ENCODE measurements around the gene STK11IP. TPM values are rescaled to one million over a fixed set of nuclear protein-coding genes. Genes with fewer than 3 reads are reported as not detected.

Gene STK11IP
- total and polyA plus RNA-seq, 10 of the 15 experiments (the other 5 are each of a cell fraction or from before 2014, with no cell fraction given) = 0.42 to 24.0 (median 11.4) TPM

GRCh38 chr2:219622472-219622871 is 24.8 kb downstream of the STK11IP start:
- Histone ChIP-seq H3K36me3 (ENCODE audit: control insufficient read depth in 2 of 2, insufficient read depth in 2 of 2, low read length in 1 of 2) (no peaks in the 10 kb centered on the region), H3K27ac (ENCODE audit: control insufficient read depth, insufficient read depth) (no peak overlapping the region), H2AFZ (ENCODE audit: control insufficient read depth, low read depth, low read length) (no peak overlapping the region), H3K4me3 (no peak overlapping the region), H3K27me3 (replicated peaks in 1 of 2; ENCODE audit: control insufficient read depth in 2 of 2, insufficient read depth in 2 of 2, low read length in 1 of 2) (peaks cover 4 to 6% of the 10 kb centered on the region in 2 experiments), H4K20me1 (ENCODE audit: control insufficient read depth, insufficient read depth) (no peaks in the 10 kb centered on the region; the same call in 1 of the 2 replicates), H3K9me3 (replicated peaks; ENCODE audit: control insufficient read depth, insufficient read depth, low read length) (no peaks in the 10 kb centered on the region; the same call in 2 of the 3 replicates), H3K79me2 (ENCODE audit: control insufficient read depth, insufficient read depth, low read length) (no peaks in the 10 kb centered on the region), H3K4me1 (ENCODE audit: control insufficient read depth, insufficient read depth, low read length) (no peaks in the 10 kb centered on the region), H3K9ac (ENCODE audit: control insufficient read depth, insufficient read depth, low read length) (no peak overlapping the region), H3K4me2 (ENCODE audit: control insufficient read depth, insufficient read depth) (no peak overlapping the region)
- intact Hi-C loops (cut with micrococcal nuclease; ENCODE audit: unreplicated experiment) = no loop called here
- DNase-seq (ENCODE audit: low read depth, low spot score) (no peak), FAIRE-seq (no peak), ATAC-seq (no peak)
- ChIA-PET SMC1A (ENCODE audit: uncharacterized antibody, unreplicated experiment) (no interaction called here), POLR2A (no interaction called here), RAD21 (ENCODE audit: unreplicated experiment) (no interaction called here), CTCF (no interaction called here)
- WGBS (ENCODE audit: insufficient coverage, insufficient replicate concordance, low lambda C conversion rate, missing lambda C conversion rate) = 62% methylated on average over 2 of the region's 2 CpGs
- in situ Hi-C loops (cut with MboI) = no loop called here
- no peak for TF ChIP-seq NBN (IDR thresholded peaks at IDR 0.05)
- TF ChIP-seq ZBTB4 (CRISPR knock-in tag; IDR thresholded peaks at IDR 0.05) = no peak
- no peak for TF ChIP-seq ZNF274 (IDR thresholded peaks at IDR 0.05; ENCODE audit: insufficient read depth, insufficient read length)
- BruUV-seq (replicated peaks) = no TSS peak

- intact Hi-C loops (cut with micrococcal nuclease; ENCODE audit: unreplicated experiment) (no loop called here), in situ Hi-C loops (cut with MboI) (no loop called here)
- WGBS (ENCODE audit: insufficient coverage, insufficient replicate concordance, low lambda C conversion rate, missing lambda C conversion rate) = 10% methylated on average over 6 of the region's 6 CpGs
- POLR2A ChIA-PET = no interaction called here
- FAIRE-seq (no peak), DNase-seq (ENCODE audit: low read depth, low spot score) (no peak), ATAC-seq (no peak)
- H3K79me2 ChIP-seq (ENCODE audit: control insufficient read depth, insufficient read depth, low read length) = no peaks in the 10 kb centered on the region
- no peak overlapping the region for H3K4me2 ChIP-seq (ENCODE audit: control insufficient read depth, insufficient read depth)
- RAD21 ChIA-PET (ENCODE audit: unreplicated experiment) = interaction anchor here (1.2 kb wide), 1 partner anchor 65 kb away, joined by 3 read pairs; no protein-coding TSS in a partner anchor
- H2AFZ ChIP-seq (ENCODE audit: control insufficient read depth, low read depth, low read length) = no peak overlapping the region
- no peak overlapping the region for H3K27ac ChIP-seq (ENCODE audit: control insufficient read depth, insufficient read depth)
- H3K36me3 ChIP-seq (ENCODE audit: control insufficient read depth in 2 of 2, insufficient read depth in 2 of 2, low read length in 1 of 2) = no peaks in the 10 kb centered on the region
- no TSS peak for BruUV-seq (replicated peaks)
- H3K9me3 ChIP-seq (replicated peaks; ENCODE audit: control insufficient read depth, insufficient read depth, low read length) = no peaks in the 10 kb centered on the region; the same call in 2 of the 3 replicates
- no peak overlapping the region for H3K9ac ChIP-seq (ENCODE audit: control insufficient read depth, insufficient read depth, low read length)
- SMC1A ChIA-PET (ENCODE audit: uncharacterized antibody, unreplicated experiment) = no interaction called here
- CTCF ChIA-PET = no interaction called here
- no peak overlapping the region for H3K4me3 ChIP-seq
- H4K20me1 ChIP-seq (ENCODE audit: control insufficient read depth, insufficient read depth) = no peaks in the 10 kb centered on the region; the same call in 1 of the 2 replicates
- H3K27me3 ChIP-seq (replicated peaks in 1 of 2; ENCODE audit: control insufficient read depth in 2 of 2, insufficient read depth in 2 of 2, low read length in 1 of 2) = peaks cover 4 to 6% of the 10 kb centered on the region in 2 experiments
- TF ChIP-seq BRCA1 (IDR thresholded peaks at IDR 0.05; ENCODE audit: low read depth, low read length) (no peak), MAX (IDR thresholded peaks at IDR 0.05; ENCODE audit: low read depth, low read length) (no peak), ESRRA (IDR thresholded peaks at IDR 0.05; ENCODE audit: low read length) (no peak), NFIC (IDR thresholded peaks at IDR 0.05; ENCODE audit: low read depth, low read length) (no peak), PKNOX1 (IDR thresholded peaks at IDR 0.05) (no peak)
- no peaks in the 10 kb centered on the region for H3K4me1 ChIP-seq (ENCODE audit: control insufficient read depth, insufficient read depth, low read length)
These were observed 26.9 kb downstream of the STK11IP start for GRCh38 chr2:219624565-219624964.
